Activated CD8-positive, alpha-beta memory T cell treated with anti-CD3 and anti-CD28 coated beads for 1 hour (primary cell): Measurements from ENCODE around the gene MYCBP2.
A peak's percentile ranks its signal among the peaks of the same experiment; 100 is the strongest.
"Not testable (repeated sequence)": the region's sequence is repeated elsewhere in the genome, so short reads cannot be mapped to it uniquely, and the experiment has no call there.

Experiments
- DNase-seq, 2 donors: peaks; one replicate each; pipeline ENCODE4 v3.0.0-alpha.2; 2020; ENCODE audit warnings: low read depth in 1 of 2; ENCODE audit errors: extremely low read depth in 1 of 2

The MYCBP2 gene

DNA sequence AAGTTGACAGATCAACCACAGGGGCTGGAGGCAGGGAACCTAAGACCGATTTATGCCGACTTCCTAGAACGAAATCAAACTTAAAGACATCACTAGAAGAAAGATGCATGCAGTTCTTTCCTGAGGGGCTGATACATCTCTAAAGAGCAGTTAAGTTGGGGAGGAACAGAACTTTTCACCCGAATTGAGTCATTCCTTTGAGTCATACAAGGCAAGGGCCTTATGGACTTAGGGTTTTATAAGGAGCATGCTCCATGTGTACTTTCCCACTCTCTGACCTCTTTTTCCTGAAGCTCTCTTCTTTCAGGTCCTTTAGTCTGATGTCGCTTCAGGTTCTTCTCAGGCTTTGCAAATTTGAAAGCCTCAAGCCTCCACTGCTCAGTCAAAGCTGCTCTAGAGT is 292.0 kb downstream of the MYCBP2 start:
- DNase-seq = no peak

DNA sequence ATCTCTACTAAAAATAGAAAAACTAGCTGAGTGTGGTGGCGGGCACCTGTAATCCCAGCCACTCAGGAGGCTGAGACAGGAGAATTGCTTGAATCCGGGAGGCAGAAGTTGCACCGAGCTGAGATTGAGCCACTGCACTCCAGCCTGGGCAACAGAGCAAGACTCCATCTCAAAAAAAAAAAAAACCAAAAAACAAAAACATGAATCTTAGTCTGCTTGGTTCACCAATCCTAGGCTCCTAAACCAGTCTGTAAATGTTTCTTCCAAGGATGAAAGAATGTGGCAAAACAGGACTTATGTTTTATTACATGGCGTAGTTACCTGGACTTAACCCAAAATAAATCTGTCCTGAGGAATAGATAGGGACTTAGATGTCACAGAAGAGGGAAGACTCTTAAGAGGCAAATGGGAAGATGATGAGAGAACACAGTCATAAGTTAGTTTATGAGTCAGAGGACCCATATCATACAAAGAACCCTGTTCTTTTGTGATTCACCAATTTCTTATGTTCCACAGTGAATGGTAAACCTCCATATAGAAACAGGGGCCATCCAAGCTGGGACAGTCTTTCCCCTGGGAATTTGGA is 293.1 kb downstream of the MYCBP2 start:
- no peak for DNase-seq

DNA sequence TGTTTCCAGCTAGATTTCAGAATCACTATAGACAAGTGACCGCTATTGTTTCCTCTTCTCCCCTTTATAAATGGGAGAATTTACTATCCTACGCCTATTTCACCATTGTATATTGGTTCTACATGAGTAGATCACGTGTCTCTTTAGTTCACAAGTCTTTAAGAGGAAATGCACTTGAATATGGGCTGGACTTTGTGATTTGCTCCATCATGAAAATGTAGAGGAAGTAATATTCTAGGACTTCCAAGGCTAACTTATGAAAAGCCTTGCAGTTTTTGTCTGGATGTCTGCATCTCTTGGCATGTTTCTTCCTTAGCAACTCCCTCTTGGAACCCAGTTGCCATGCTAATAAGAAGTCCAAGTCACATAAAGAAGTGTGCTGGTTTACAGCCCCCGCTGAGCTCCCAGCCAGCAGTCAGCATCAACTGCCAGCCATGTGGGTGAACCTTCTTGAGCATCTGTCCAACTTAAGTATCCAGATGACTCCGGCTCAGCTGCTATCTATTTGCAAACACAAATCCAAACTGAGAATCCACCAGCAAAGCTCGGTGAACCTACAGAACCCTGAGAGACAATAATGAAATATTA is 295.1 kb downstream of the MYCBP2 start:
- DNase-seq = no peak

DNA sequence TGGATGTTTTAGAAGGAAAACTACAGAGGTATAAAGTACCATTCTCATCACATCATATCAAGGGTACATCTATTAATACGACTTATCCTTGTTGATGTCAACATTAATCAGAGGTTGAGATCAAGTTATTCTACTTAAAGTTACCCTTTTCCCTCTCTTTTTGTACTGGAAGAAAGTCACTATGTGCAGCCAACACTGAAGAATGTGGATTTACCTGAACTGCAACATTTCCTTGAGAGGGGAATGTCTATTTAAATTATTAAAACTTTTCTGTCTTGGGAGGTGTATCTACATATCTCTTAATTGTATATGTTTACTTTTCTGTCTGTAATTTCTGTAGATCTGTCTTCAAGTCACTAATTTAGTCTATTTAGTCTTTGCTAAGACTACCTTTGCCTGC is 297.5 kb downstream of the MYCBP2 start:
- DNase-seq = no peak

DNA sequence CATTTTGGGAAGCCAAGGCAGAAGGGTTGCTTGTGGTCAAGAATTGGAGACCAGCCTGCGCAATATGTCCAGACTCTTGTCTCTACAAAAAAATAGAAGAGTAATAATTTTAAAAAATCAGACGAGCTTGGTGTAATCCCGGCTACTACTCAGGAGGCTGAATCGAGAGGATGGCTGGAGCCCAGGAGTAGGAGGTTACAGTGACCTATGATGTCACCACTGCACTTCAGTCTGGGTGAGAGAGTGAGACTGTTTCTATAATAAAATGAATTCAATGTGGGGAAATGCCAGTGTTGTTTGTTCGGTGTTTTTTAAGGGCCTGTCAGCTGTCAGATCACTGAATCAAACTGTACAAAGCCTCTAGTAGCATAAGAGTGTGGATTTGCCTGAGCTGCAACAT is 298.7 kb downstream of the MYCBP2 start:
- no peak for DNase-seq

DNA sequence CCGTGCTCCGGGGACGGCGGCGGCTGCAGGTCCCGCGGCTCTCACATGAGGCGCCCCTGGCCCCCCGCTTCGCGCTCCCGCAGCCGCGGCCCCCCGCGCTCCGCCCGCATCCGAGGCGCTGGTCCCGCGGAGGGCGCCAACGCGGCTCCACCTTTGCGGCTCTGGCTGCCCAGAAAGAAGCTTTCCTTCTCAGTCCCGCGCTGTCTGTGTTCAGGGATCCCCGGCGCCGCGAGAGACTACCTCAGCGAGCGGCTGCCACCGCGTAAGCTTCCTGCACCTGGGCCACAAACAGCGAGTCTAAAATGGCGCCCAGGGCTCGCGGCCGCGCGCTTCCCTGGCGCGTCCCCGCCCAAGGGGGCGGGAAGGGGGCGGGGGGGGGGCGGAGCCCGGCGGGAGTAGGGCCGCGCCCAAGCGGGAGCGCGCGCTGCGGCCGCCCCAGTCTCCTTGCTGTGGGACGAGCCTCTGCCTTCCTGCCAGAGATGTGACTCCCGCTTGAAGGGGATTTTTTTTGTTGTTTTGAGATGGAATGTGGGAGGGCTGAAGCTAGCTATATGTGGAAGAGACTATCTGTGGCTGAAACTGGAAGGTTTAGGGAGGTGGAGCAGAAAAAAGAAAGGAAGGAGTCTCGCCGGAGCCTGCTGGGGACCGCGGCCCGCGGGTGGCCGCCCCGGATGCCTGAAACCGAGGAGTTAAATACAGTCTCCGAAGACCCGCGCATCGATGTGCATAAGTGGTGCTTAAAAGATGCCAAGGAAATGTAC is 299.9 kb downstream of the MYCBP2 start, which contains the start of gene FBXL3:
TSS of gene FBXL3 (minus strand) at position 299 of the 761 bp plus-strand sequence. CDS start 5,299 bp downstream, outside the sequence.
- DNase-seq = peak; percentile 49 to 73

DNA sequence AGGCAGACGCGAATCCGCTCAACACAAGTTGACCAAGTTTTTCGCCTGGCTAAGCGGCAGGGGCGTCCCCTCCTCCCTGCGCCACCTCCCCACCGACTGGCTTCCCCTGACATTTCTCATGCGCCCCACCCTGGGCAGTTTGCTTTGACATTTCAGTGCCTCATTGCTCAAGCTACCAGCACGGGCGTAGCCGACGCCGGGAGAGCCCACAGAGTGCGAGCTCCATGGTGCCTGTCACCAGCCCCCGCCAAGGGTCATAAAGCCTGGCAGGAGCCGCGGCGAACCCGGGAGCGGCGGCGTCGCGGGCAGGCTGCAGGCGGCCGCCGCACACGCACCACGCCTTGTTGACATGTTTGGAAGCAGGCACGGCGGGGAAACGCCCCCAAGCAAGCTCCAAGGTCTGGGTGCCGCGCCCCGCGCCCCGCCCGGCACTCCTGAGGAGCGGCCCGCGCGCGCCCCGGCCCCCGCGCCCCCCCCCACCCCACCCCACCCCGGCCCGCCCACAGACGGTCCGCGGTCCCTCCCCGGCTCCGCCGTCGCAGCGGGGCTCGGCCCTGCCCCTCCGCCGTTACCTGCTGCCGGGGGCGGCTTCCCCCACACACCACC is 300.5 kb downstream of the MYCBP2 start:
- peak; percentile 55 to 61 for DNase-seq

DNA sequence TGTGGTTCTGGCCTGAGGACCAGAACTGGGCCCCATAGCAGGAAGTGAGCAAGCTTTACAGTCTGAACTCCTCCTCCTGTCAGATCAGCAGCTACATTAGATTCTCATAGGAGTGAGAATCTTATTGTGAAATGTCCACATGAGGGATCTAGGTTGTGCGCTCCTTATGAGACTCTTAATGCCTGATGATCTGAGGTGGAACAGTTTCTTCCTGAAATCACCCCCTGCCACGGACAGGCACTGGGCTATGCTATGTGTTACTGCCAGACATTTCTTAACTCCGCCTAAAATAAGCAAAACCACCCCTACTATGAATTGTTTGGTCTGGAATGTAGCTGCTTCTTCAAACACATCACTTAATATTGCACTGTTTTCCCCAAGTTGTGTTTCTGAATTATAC is 304.6 kb downstream of the MYCBP2 start:
- DNase-seq = no peak

DNA sequence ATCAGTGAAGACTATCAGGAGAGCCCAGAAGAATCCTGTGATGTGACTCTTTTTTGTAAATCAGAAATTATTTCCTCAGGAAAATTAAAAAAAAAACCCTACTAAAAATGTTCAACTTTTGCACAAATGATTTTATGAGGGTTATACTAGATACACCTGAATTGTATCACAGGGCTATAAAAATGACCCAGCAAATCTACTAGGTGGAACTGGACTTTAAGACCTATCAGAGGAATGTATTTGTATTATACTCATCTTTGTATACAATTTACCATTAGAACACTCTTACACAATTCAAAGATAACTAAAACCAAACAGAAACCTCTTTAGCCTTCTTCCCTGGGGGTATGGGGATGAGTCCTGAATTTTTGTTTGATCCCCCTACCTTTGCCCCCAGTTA is 307.1 kb downstream of the MYCBP2 start:
- no peak for DNase-seq

DNA sequence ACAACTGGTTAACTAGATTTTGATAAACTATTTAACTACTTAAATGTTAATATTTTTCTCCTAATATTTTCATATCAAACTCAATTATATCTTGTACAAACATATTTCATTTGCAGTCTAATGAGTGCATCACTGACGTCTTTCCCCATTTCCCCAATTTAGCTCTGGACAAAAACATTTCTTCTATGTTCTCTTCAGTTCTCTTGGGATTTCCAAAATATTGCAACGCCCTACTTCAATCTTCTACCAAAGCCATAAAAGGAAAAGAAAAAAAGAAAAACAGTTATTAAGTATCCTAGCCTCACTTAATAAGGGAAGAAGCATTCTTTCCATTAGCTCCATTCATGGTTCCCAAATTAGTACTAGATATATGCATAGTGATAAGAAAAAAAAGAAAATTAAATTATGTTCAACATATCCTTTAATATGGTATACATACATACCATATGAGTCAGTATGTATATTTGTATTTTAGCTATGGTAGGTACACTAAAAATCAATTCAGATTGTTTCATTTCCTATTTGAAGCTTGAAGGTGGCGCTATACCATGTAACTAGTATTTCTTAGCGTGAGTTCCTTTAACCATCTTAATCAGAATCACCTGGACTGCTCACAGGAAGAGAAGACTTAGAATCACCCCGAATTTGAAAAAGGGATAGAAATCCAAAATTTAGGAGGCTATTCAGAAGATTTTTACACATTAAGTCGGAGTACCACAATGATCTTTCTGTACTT is 309.8 kb downstream of the MYCBP2 start:
- DNase-seq = no peak

DNA sequence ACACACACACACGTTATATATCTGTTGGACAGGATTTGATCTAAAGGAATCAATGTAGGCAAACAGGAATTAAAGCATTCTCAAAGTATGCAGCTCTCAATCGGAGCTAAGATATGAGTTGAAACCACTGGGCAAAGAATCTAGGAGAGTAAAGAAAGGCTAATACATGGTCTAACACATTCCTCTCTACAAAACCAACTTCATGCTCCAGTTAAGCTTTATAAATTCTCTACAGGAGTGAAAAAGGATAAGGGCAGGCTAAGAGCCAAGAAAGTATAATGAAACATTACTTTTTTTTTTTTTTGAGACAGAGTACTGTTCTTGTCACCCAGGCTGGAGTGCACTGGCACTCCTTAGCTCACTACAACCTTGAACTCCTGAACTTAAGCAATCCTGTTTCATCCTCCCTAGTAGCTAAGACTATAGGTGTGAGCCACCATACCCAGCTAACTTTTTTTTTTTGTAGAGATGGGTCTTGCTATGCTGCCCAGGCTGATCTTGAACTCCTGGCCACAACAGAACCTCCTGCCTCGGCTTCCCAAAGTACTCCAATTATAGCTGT is 310.6 kb downstream of the MYCBP2 start:
- DNase-seq = no peak

DNA sequence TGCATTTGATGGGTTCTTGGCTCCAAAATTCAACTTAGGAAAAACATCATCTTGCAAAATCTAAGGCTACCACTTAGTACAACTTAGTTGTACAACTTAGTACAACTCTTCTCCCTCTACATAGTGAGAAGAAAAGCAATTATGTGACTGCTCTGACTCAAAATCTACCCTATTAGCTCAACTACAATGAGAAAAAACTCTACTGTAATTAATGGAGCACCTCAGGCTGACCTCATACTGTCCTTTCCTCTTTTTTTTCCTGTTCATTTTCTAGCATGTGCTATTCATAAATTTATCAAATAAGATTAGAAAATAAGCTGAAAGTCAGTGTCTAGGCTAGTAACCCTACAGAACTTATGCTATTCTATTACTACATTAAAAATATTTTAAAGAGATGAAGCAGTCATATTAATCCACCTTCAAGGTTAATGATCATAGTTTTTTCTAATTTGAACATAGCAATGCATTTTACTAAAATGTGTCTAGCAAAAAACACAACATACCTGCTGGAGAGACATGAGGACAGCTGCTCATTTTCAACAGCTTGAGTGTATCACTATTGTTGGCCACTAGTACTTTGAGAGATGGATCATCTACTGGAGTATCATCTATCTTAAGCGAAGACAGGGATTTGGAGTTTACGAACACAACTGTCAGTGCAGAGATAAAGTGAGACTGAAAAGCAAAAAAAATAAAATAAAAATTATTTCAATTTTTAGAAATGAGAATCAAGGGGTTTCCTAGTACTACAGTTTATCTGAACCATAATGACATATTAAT is 311.8 kb downstream of the MYCBP2 start:
- DNase-seq = no peak

DNA sequence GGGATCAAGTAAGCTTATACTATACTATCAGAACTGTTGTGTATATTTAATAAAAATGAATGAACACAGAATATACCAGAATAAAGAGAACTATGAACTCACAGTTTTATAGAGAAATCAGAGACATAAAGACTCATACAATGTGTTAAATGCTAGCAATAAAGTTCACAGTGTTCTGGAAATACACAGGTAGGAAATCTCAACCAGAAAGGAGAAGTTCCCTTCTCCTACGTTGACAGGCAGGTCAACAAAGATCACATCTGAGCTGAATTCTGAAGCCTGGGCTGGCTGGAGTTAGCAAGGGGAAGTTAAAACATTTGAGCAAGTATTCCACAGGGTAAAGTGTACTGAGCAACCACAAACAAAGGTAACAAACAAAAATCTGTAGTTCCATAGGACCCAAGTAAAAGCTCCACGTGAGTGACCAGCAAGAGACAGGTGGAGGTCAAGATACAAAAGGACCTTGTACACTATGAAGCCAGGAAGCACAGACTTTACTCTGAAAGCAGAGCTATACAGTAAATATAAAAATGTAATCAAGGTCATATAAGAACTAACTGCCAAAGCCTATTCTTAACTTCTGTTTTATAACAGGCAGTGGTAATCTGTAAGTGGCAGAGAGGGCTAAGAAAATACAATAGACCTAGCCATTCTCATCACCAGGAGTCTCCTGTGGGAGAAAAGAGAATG is 312.9 kb downstream of the MYCBP2 start:
- no peak for DNase-seq

DNA sequence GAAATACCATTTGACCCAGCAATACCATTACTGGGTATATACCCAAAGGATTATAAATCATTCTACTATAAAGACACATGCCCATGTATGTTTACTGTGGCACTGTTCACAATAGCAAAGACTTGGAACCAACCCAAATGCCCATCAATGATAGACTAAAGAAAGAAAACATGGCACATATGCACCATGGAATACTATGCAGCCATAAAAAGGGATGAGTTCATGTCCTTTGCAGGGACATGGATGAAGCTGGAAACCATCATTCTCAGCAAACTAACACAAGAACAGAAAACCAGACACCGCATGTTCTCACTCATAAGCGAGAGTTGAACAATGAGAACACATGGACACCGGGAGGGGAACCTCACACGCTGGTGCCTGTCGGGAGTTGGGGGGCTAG is 317.2 kb downstream of the MYCBP2 start:
- not testable (repeated sequence) for DNase-seq

DNA sequence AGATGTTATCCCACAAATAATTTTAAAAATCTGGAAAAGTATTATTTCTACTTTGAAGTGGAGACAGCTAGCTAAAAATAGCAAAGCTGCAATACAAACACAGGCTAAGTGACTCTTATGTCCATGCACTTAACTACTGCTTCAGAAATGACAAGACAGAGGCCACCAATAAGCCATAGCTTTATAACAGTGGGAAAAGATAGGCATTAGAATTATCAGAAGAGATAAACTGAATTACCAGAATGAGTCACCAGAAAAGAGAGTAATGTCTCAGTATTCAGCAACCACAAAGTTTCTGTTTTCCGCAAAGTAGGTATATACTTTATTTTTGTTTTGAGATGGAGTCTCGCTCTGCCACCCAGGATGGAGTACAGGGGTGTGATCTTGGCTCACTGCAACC is 317.9 kb downstream of the MYCBP2 start:
- no peak for DNase-seq

DNA sequence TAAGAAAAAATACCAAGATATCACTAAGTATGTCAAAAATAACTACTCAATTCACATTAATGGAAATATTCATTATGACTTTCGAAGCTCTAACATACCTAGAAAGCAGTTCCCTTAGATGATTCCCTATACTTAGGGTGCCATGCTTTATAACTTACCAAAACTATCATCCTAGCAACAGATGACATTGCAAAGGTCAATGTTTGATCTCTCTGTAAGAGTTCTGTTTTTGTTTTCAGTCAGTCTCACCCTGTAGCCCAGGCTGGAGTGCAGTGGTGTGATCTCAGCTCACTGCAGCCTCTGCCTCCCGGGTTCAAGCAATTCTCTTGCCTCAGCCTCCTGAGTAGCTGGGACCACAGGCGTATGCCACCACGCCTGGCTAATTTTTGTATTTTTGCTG is 318.6 kb downstream of the MYCBP2 start:
- DNase-seq = not testable (repeated sequence)

DNA sequence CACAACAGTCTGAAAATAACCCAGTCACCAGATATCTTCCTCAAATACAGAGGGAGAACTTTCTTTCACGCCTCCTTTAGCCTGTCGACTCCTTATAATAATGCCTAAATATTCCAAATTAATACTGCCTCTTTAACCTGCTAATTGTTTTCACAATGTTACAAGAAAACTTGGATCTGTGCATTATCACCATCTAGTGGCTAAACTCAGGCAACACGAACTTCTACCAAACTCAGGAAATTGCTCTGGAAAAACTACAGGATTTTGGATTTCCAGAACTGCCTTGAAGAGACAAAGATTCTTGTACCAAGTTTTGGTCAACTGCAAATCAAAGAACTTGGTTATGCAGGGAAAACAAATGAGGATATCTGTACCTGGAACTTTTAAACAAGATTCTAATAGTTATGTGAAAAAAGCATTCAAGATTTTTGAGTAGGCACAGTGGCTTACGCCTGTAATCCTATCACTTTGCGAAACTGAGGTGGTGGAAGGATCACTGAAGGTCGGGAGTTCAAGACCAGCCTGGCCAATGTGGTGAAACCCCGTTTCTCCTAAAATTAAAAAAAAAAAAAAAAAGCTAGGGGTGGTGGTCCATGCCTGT is 324.2 kb downstream of the MYCBP2 start:
- DNase-seq = no peak

DNA sequence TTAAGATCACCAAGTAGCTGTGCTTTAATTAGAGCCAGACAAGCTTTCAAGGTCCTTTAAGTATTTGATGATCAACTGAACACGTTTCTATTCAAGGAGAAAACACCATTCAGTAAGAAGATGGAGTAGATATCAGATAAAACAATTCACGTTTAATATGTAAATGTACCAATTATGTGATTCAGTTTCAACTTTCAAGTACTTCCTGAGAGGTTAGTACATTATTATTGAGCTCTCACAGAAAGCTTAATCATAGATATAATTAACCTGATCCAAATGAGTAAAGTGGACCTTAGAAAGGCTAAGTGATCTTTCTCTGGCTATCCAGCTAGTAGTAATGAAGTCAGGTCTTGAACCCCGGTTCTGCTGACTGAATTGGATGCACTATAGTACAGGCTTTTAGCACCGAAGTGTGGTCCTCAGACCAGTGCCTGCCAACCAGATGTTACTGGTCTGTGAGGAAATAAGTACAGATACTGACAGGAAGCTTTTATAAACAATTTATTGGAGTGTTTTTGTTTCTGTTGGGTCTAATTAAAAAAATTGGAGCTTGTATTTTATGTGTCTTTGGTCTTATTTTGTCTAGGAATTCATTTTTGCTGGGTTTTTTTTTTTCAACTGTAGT is 324.8 kb downstream of the MYCBP2 start:
- no peak for DNase-seq

DNA sequence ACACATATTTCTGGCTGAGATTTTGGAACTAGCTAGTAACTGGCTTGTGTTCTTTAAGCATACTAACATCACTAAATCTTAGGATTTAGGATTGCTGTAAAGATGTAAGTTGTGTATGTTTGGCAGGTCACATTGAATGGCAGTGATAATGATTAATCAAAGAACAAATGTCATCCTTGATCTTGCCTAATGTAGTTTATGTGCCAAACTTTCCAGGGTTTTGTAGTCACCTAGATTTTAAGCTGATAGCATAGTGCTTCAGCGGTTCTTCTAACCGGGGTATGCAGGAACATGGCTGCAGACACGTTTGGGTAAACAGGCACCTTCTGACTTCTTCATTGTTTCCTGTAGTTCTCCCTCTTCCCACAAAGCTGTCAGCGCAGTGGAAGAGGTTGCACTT is 325.4 kb downstream of the MYCBP2 start:
- no peak for DNase-seq
